HCT116 (cell line): ENCODE results near the gene PLEKHA6. TPM values are rescaled to one million over a fixed set of nuclear protein-coding genes. Genes with fewer than 3 reads are reported as not detected.
A peak's percentile ranks its signal among the peaks of the same experiment; 100 is the strongest.

ENCODE experiments used
- ATAC-seq: fragments of 200-7000 bp; cut with Tn5 transposase; 2 replicates; pipeline ENCODE4 v1.9.1; 2020; ENCODE audit warnings: mild to moderate bottlenecking, moderate library complexity
- BruUV-seq: library from RNA; stranded (reverse); fragments of 400-500 nt; replicated peaks from 2 replicates; lab custom pipeline; 2021; lab: Mats Ljungman, UMichigan
- CTCF ChIA-PET: fragments of 300-600 bp; sonication (Branson Sonifier 250); formaldehyde crosslinking; loops from one replicate; lab custom pipeline; 2021; ENCODE audit warnings: antibody characterized with exemption; lab: Charles Lee
- POLR2A ChIA-PET: fragments of 300-600, 350-600 bp; sonication (Branson Sonifier 250); formaldehyde crosslinking; loops from one replicate; lab custom pipeline; 2021; ENCODE audit warnings: antibody characterized with exemption; lab: Charles Lee
- RAD21 ChIA-PET, 2 experiments: fragments of 300-600 bp; sonication (Branson Sonifier 250); formaldehyde crosslinking; loops; one replicate each; lab custom pipeline; 2023; ENCODE audit warnings: low total read pairs in 2 of 2; ENCODE audit not compliant: uncharacterized antibody in 2 of 2, unreplicated experiment in 2 of 2, low non-redundant PET in 1 of 2; lab: Charles Lee
- DNase-seq: peaks from one replicate; pipeline ENCODE4 v3.0.0-alpha.2; 2010; ENCODE audit warnings: low read depth, low spot score
- H2AFZ ChIP-seq: fragments of 200-600 bp; shearing (Covaris generic), sonication (generic); 2 replicates; pipeline ENCODE4 v1.6.1; 2017; ENCODE audit warnings: low read depth, mixed run types, mixed read lengths, antibody characterized with exemption, low read length; ENCODE audit not compliant: poor library complexity, severe bottlenecking
- H3K27ac ChIP-seq: 2 replicates; pipeline ENCODE4 v1.5.1; 2012; ENCODE audit warnings: low read depth, low read length
- H3K27me3 ChIP-seq: fragments of 200-600 bp; sonication (generic); 2 replicates; pipeline ENCODE4 v1.6.1; 2016; ENCODE audit warnings: mixed run types, low read length, mixed read lengths; ENCODE audit not compliant: insufficient read depth
- H3K36me3 ChIP-seq, 2 experiments: fragments of 200-500 bp in 1 of 2; fragments of 200-600 bp in 1 of 2; sonication (Bioruptor generic) in 1 of 2; sonication (generic) in 1 of 2; 2 replicates each; pipeline versions ENCODE4 v1.5.1 to v1.6.1; 2014 to 2016; ENCODE audit warnings: low read length in 2 of 2, inconsistent platforms in 1 of 2, mixed read lengths in 1 of 2, mixed run types in 1 of 2; ENCODE audit not compliant: insufficient read depth in 2 of 2, control insufficient read depth in 1 of 2
- H3K4me1 ChIP-seq, 2 experiments: fragments of 200-600 bp in 1 of 2; sonication (generic) in 1 of 2; 2 replicates each; pipeline versions ENCODE4 v1.5.1 to v1.6.1; 2012 to 2017; ENCODE audit warnings: low read length in 2 of 2, inconsistent platforms in 1 of 2, mild to moderate bottlenecking in 1 of 2, mixed read lengths in 1 of 2, mixed run types in 1 of 2, moderate library complexity in 1 of 2; ENCODE audit not compliant: insufficient read depth in 2 of 2, control insufficient read depth in 1 of 2
- H3K4me2 ChIP-seq: fragments of 200-600 bp; sonication (generic); 2 replicates; pipeline ENCODE4 v1.6.1; 2017; ENCODE audit warnings: mixed run types, low read length, mixed read lengths
- H3K4me3 ChIP-seq, 2 experiments: fragments of 200-600 bp in 1 of 2; sonication (generic) in 1 of 2; replicated peaks in 1 of 2; 2 replicates each; pipeline ENCODE4 v1.5.1; 2011 to 2016; ENCODE audit warnings: low read length in 2 of 2, control low read depth in 1 of 2, low read depth in 1 of 2, mild to moderate bottlenecking in 1 of 2, mixed read lengths in 1 of 2, mixed run types in 1 of 2
- H3K79me2 ChIP-seq: fragments of 200-600 bp; sonication (generic); 2 replicates; pipeline ENCODE4 v1.6.1; 2017; ENCODE audit warnings: mild to moderate bottlenecking, mixed run types, low read length, moderate library complexity, mixed read lengths; ENCODE audit not compliant: insufficient read depth
- H3K9ac ChIP-seq: fragments of 200-600 bp; sonication (generic); 2 replicates; pipeline ENCODE4 v1.6.1; 2016; ENCODE audit warnings: low read length, mixed read lengths
- H3K9me2 ChIP-seq: fragments of 200-600 bp; sonication (generic), shearing (Covaris generic); 2 replicates; pipeline ENCODE4 v1.6.1; 2017; ENCODE audit warnings: mixed run types, mild to moderate bottlenecking, moderate library complexity; ENCODE audit not compliant: insufficient read depth
- H3K9me3 ChIP-seq, 2 experiments: fragments of 200-500 bp in 1 of 2; fragments of 200-600 bp in 1 of 2; sonication (Bioruptor generic) in 1 of 2; sonication (generic) in 1 of 2; 2 replicates each; pipeline ENCODE4 v1.6.1; 2014 to 2017; ENCODE audit warnings: low read length in 2 of 2, mixed read lengths in 2 of 2, inconsistent platforms in 1 of 2, low read depth in 1 of 2, mild to moderate bottlenecking in 1 of 2, mixed run types in 1 of 2, moderate library complexity in 1 of 2; ENCODE audit not compliant: control insufficient read depth in 1 of 2, insufficient read depth in 1 of 2
- H4K20me1 ChIP-seq: fragments of 200-600 bp; sonication (generic), shearing (Covaris generic); 2 replicates; pipeline ENCODE4 v1.6.1; 2017; ENCODE audit warnings: mixed run types, mild to moderate bottlenecking, moderate library complexity; ENCODE audit not compliant: insufficient read depth
- ATF3 ChIP-seq: IDR thresholded peaks from 2 replicates; pipeline ENCODE4 v1.6.1; 2012
- CTCF ChIP-seq, 3 experiments: fragments of 200-600 bp in 1 of 3; sonication (generic) in 1 of 3; IDR thresholded peaks in 2 of 3; conservative IDR thresholded peaks in 1 of 3; 2 replicates each; pipeline ENCODE4 v1.5.1; 2012 to 2017; ENCODE audit warnings: low read depth in 2 of 3, low read length in 2 of 3, antibody characterized with exemption in 1 of 3, borderline replicate concordance in 1 of 3, control low read depth in 1 of 3, mild to moderate bottlenecking in 1 of 3, mixed read lengths in 1 of 3, mixed run types in 1 of 3, moderate library complexity in 1 of 3; ENCODE audit not compliant: insufficient read depth in 1 of 3
- ELF1 ChIP-seq: IDR thresholded peaks from 2 replicates; pipeline ENCODE4 v1.6.1; 2012; ENCODE audit warnings: low read depth, borderline replicate concordance
- EZH2 ChIP-seq: fragments of 200-600 bp; sonication (generic); IDR thresholded peaks from 2 replicates; pipeline ENCODE4 v1.6.1; 2017; ENCODE audit warnings: antibody characterized with exemption, mixed run types
- FOSL1 ChIP-seq: IDR thresholded peaks from 2 replicates; pipeline ENCODE4 v1.6.1; 2012; ENCODE audit warnings: low read depth
- JUND ChIP-seq: IDR thresholded peaks from 2 replicates; pipeline ENCODE4 v1.6.1; 2012
- MAX ChIP-seq: IDR thresholded peaks from 2 replicates; pipeline ENCODE4 v1.6.1; 2012
- POLR2A ChIP-seq: IDR thresholded peaks from 2 replicates; pipeline ENCODE4 v1.7.0; 2011; ENCODE audit warnings: borderline replicate concordance; ENCODE audit not compliant: insufficient read depth, insufficient read length; ENCODE audit errors: extremely low read depth
- POLR2AphosphoS5 ChIP-seq: IDR thresholded peaks from 2 replicates; pipeline ENCODE4 v1.6.1; 2011; ENCODE audit warnings: mild to moderate bottlenecking, low read depth, low read length, moderate library complexity
- SP1 ChIP-seq: IDR thresholded peaks from 2 replicates; pipeline ENCODE4 v1.6.1; 2012; ENCODE audit warnings: low read depth
- intact Hi-C: fragments of 100-400 bp; cut with micrococcal nuclease; formaldehyde crosslinking; loops from 2 replicates; pipeline ENCODE4 v1.10.0; 2022
- total RNA-seq: library from RNA; stranded (reverse); gene quantifications from one replicate; pipeline ENCODE4 v1.2.1, GENCODE V29; 2021; ENCODE audit not compliant: unreplicated experiment

The PLEKHA6 gene
- total RNA-seq, 1 experiment from 2014 or later: 13.1 TPM

GRCh38 chr1:204314893-204315658, 44.7 kb downstream of the PLEKHA6 start:
- Histone ChIP-seq H3K4me3 (no peak overlapping the region), H3K9ac (no peak overlapping the region), H3K9me2 (no peaks in the 10 kb centered on the region), H4K20me1 (no peaks in the 10 kb centered on the region), H2AFZ (no peak overlapping the region), H3K79me2 (no peaks in the 10 kb centered on the region), H3K36me3 (no peaks in the 10 kb centered on the region), H3K4me2 (no peak overlapping the region), H3K27me3 (no peaks in the 10 kb centered on the region), H3K9me3 (no peaks in the 10 kb centered on the region), H3K27ac (no peak overlapping the region), H3K4me1 (peaks cover 18 to 26% of the 10 kb centered on the region in 2 experiments)
- ATAC-seq (no peak), DNase-seq (no peak)
- TF ChIP-seq POLR2A (no peak), SP1 (no peak), FOSL1 (no peak)
- POLR2A ChIA-PET: no interaction called here
- intact Hi-C loops: no loop called here
- BruUV-seq: no TSS peak
- RAD21 ChIA-PET: no interaction called here
- CTCF ChIA-PET: no interaction called here

GRCh38 chr1:204314171-204314892, 45.4 kb downstream of the PLEKHA6 start:
- ATAC-seq (peak; percentile 59; the same call in 1 of the 2 replicates), DNase-seq (no peak)
- no peaks in the 10 kb centered on the region for H3K9me2 ChIP-seq
- RAD21 ChIA-PET: interaction anchor here in 1 of 2 experiments (1.2 kb wide), 1 partner anchor 49 kb away, joined by 3 read pairs; no protein-coding TSS in a partner anchor
- no peak overlapping the region for H3K4me3 ChIP-seq
- H3K27ac ChIP-seq: no peak overlapping the region
- peak overlapping the region; percentile 20; the same call in 1 of the 2 replicates for H3K4me2 ChIP-seq
- H3K79me2 ChIP-seq: no peaks in the 10 kb centered on the region
- POLR2A ChIA-PET: interaction anchor here (0.8 to 1.0 kb wide), 2 partner anchors 11 to 26 kb away, joined by 3 read pairs; no protein-coding TSS in a partner anchor
- no peaks in the 10 kb centered on the region for H3K9me3 ChIP-seq
- no peaks in the 10 kb centered on the region for H3K27me3 ChIP-seq
- no peaks in the 10 kb centered on the region for H4K20me1 ChIP-seq
- BruUV-seq: no TSS peak
- intact Hi-C loops: no loop called here
- CTCF ChIA-PET: interaction anchor here (1.0 kb wide), 1 partner anchor 84 kb away, joined by 4 read pairs; no protein-coding TSS in a partner anchor
- TF ChIP-seq CTCF (IDR thresholded peaks at IDR 0.05 in 2 of 3, conservative IDR thresholded peaks at IDR 0.05 in 1 of 3; ENCODE audit: borderline replicate concordance in 1 of 3, insufficient read depth in 1 of 3, low read depth in 2 of 3, low read length in 2 of 3): no peak
- TF ChIP-seq POLR2A: no peak
- peak; percentile 33; the same call in 1 of the 2 replicates for TF ChIP-seq MAX
- TF ChIP-seq ATF3: no peak
- no peak for TF ChIP-seq ELF1
- TF ChIP-seq JUND: peak; percentile 41
- TF ChIP-seq SP1: peak; percentile 51
- peak; percentile 46 for TF ChIP-seq POLR2AphosphoS5
- TF ChIP-seq EZH2: no peak
- H2AFZ ChIP-seq: no peak overlapping the region
- H3K36me3 ChIP-seq: no peaks in the 10 kb centered on the region
- no peak overlapping the region for H3K9ac ChIP-seq
- peaks cover 11 to 19% of the 10 kb centered on the region in 2 experiments for H3K4me1 ChIP-seq
